Common myeloid progenitor, CD34-positive (primary cell): ENCODE results near the gene PRXL2C.

Experiments used
- CTCF ChIA-PET: fragments of 350-600 bp; sonication (Branson Sonifier 250); formaldehyde crosslinking; loops from one replicate; lab custom pipeline; 2021; ENCODE audit warnings: antibody characterized with exemption; lab: Charles Lee
- POLR2A ChIA-PET: fragments of 350-600 bp; sonication (Branson Sonifier 250); formaldehyde crosslinking; loops from one replicate; lab custom pipeline; 2021; ENCODE audit warnings: antibody characterized with exemption; lab: Charles Lee
- DNase-seq, 3 donors: peaks; one replicate each; pipeline versions ENCODE4 v3.0.0 to v3.0.0-alpha.2; 2013
- H3K27ac ChIP-seq, 2 experiments: 1 replicate in 1 of 2; 2 replicates in 1 of 2; pipeline ENCODE4 v1.7.0; 2013; ENCODE audit warnings: inconsistent platforms in 2 of 2, low read length in 2 of 2, mild to moderate bottlenecking in 2 of 2, low read depth in 1 of 2, moderate library complexity in 1 of 2; ENCODE audit not compliant: severe bottlenecking in 2 of 2, insufficient read depth in 1 of 2, poor library complexity in 1 of 2
- H3K27me3 ChIP-seq, 5 experiments: replicated peaks in 2 of 5; 1 replicate in 3 of 5; 2 replicates in 2 of 5; pipeline versions ENCODE4 v1.6.1 to v1.7.0; 2013; ENCODE audit warnings: low read length in 4 of 5, mild to moderate bottlenecking in 2 of 5, moderate library complexity in 2 of 5, inconsistent platforms in 1 of 5; ENCODE audit not compliant: insufficient read depth in 5 of 5, control insufficient read depth in 4 of 5
- H3K36me3 ChIP-seq, 4 experiments: 1 replicate in 2 of 4; 2 replicates in 2 of 4; pipeline versions ENCODE4 v1.6.1 to v1.7.0; 2013; ENCODE audit warnings: low read length in 3 of 4, control low read depth in 1 of 4, mild to moderate bottlenecking in 1 of 4; ENCODE audit not compliant: control insufficient read depth in 4 of 4, insufficient read depth in 4 of 4
- H3K4me1 ChIP-seq, 4 experiments: 1 replicate in 3 of 4; 2 replicates in 1 of 4; pipeline versions ENCODE4 v1.6.1 to v1.7.1; 2013; ENCODE audit warnings: low read length in 3 of 4, mild to moderate bottlenecking in 3 of 4, control low read depth in 1 of 4, inconsistent platforms in 1 of 4, moderate library complexity in 1 of 4; ENCODE audit not compliant: control insufficient read depth in 4 of 4, insufficient read depth in 4 of 4; ENCODE audit errors: control extremely low read depth in 1 of 4
- H3K4me3 ChIP-seq, 7 experiments: 1 replicate in 4 of 7; 2 replicates in 3 of 7; pipeline versions ENCODE4 v1.5.1 to v1.7.0; 2013; ENCODE audit warnings: mild to moderate bottlenecking in 7 of 7, low read length in 6 of 7, moderate library complexity in 6 of 7, inconsistent platforms in 2 of 7, low read depth in 2 of 7, control low read depth in 1 of 7; ENCODE audit not compliant: insufficient read depth in 4 of 7, control insufficient read depth in 1 of 7; ENCODE audit errors: extremely low read depth in 1 of 7
- H3K9me3 ChIP-seq, 5 experiments: 1 replicate in 4 of 5; 2 replicates in 1 of 5; pipeline versions ENCODE4 v1.6.1 to v1.7.1; 2013; ENCODE audit warnings: low read length in 4 of 5, mild to moderate bottlenecking in 2 of 5, inconsistent platforms in 1 of 5, low read depth in 1 of 5, moderate library complexity in 1 of 5; ENCODE audit not compliant: control insufficient read depth in 4 of 5, insufficient read depth in 2 of 5; ENCODE audit errors: control extremely low read depth in 1 of 5
- WGBS: methylation state at CpG from one replicate; pipeline ENCODE4 v1.1.5; 2013; ENCODE audit not compliant: insufficient coverage; 5-methylcytosine and 5-hydroxymethylcytosine counted together

Gene PRXL2C

DNA sequence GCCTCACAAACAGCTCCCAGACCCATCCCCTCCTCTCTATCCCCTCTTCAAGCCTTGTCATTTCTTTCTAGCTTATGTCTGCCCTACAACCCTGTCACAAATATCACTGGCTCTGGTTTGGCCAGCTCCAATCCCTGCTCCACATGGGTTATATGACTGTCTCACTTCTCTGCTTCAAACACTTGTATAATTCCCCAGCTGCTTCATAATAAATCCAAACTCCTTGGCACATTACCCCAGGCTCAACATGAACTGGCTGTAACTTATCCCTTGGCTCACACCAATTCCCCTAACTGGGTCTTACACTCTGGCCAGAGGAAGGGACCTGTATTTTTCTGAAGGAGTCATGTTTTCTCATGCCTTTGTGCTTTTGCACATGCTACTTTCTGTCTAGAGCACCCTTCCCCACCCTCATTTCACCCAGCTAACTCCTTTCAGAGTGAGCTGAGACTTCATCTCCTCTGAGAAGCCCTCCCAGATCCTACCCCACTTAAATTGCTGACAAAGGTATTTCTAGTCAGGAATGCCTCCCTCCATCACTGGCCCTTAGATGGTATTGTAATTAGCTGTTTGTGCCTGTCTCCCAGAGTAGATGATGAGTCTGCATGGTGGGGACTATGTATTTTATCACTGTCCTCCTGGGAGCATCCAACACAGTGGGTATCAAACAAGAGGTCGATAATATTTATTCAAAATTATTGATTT lies 5.3 kb downstream of the PRXL2C start:
- H3K36me3 ChIP-seq: peaks cover 2 to 36% (median 15%) of the 10 kb centered on the region in 4 experiments
- H3K9me3 ChIP-seq: no peaks in the 10 kb centered on the region
- ChIA-PET POLR2A (no interaction called here), CTCF (interaction anchor here (0.7 to 1.5 kb wide), 4 partner anchors 161 to 322 kb away, joined by 3 to 4 read pairs (median 4); no protein-coding TSS in a partner anchor)
- WGBS: no CpG with 5 or more reads among the region's 1 CpG
- H3K4me3 ChIP-seq: no peak overlapping the region
- H3K27ac ChIP-seq: no peak overlapping the region
- H3K4me1 ChIP-seq: peaks cover 3 to 18% (median 16%) of the 10 kb centered on the region in 4 experiments
- H3K27me3 ChIP-seq: no peaks in the 10 kb centered on the region
- DNase-seq: no peak

DNA sequence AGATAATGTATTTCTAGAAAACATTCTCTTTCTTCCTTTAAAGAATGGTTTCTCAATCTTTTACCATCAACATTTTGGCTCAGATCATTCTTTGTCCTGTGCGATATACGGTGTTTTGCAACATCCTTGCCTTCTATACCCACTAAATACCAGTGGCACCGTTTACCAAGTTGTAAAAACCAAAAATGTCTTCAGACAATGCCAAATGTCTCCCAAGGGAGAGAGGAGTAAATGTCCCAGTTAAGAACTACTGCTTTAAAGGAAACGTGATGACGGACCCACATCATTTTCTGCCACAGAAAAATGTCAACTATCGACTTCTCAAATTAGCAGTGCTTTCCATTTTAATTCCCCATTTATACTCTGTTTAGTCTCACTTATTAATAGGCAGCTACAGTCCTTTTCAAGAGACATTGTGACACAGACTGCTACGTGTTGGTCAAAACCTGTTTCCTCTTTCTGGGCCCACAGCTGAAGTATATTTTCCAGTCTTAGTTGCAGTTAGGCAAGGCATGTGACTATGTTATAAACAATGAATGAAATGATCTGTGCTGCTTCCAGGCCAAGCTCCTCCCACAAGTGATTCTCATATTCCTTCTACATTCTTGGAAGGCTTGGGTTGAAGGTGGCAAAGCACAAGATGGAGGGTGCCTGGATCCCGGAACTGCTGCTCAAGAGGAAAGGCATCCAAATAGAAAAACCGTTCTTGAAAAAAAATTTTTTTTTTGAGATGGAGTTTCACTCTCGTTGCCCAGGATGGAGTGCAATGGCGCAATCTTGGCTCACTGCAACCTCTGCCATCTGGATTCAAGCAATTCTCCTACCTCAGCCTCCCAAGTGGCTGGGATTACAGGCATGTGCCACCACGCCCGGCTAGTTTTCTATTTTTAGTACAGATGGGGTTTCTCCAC lies 8.8 kb downstream of the PRXL2C start:
- peak overlapping the region in 1 of 2 experiments; percentile 50 for H3K27ac ChIP-seq
- H3K36me3 ChIP-seq: peaks cover 5 to 52% (median 22%) of the 10 kb centered on the region in 4 experiments
- CTCF ChIA-PET: no interaction called here
- no peaks in the 10 kb centered on the region for H3K9me3 ChIP-seq
- peaks cover 0 to 10% (median 7%) of the 10 kb centered on the region in 4 experiments for H3K4me1 ChIP-seq
- DNase-seq: peak; percentile 33 to 88 (median 80)
- H3K4me3 ChIP-seq: peak overlapping the region in 1 of 7 experiments; percentile 42
- WGBS: 55% methylated on average over 10 of the region's 13 CpGs
- POLR2A ChIA-PET: no interaction called here
- H3K27me3 ChIP-seq: no peaks in the 10 kb centered on the region

DNA sequence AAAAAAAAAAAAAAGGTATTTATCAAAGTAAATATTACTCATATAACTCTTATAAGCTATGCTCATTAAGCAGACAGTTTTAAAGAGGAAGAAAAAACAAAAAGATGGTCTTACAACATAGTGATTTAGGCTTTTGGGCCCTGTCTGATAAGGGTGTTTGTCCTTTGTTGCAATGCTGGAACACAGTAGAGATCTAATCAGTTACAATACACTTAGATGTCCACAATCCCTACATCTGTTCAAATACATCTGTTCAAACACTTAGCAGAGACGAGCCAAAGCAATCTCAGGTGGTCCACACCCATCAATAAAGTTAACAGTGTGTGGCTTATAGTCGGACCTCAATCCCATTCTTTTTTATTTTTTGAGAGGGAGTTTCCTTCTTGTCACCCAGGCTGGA lies 11.0 kb downstream of the PRXL2C start:
- no peak overlapping the region for H3K4me3 ChIP-seq
- no peak overlapping the region for H3K27ac ChIP-seq
- no peak for DNase-seq
- CTCF ChIA-PET: interaction anchor here (0.8 kb wide), 1 partner anchor 327 kb away, joined by 3 read pairs; no protein-coding TSS in a partner anchor
- H3K4me1 ChIP-seq: peaks cover 0 to 10% (median 7%) of the 10 kb centered on the region in 4 experiments
- H3K36me3 ChIP-seq: peaks cover 2 to 38% (median 12%) of the 10 kb centered on the region in 4 experiments
- H3K27me3 ChIP-seq: no peaks in the 10 kb centered on the region
- no peaks in the 10 kb centered on the region for H3K9me3 ChIP-seq
- POLR2A ChIA-PET: interaction anchor here (0.6 kb wide), 1 partner anchor 1475 kb away, joined by 6 read pairs; no protein-coding TSS in a partner anchor
- WGBS: no CpG with 5 or more reads among the region's 2 CpGs

DNA sequence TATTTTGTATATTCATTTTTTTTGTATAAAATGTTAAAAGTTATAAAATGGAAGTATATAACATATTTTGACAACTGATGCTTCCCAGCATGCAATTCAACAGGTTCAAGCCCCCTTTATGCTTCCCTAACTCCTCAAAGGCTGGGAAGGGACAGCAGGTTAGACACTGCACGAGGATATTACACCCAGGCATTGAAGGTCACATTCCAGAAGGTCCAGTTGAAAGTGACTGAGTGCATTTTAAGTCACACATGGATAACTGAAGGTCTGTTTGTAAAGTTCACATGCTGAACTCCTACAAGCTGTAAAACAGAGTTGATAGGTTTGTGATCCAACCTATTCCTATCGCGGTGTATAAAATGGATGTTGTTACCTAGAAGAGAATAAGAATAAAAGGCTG lies 13.6 kb downstream of the PRXL2C start:
- 100% methylated on average over 1 of the region's 3 CpGs for WGBS
- H3K36me3 ChIP-seq: peaks cover 2 to 29% (median 10%) of the 10 kb centered on the region in 4 experiments
- POLR2A ChIA-PET: no interaction called here
- H3K4me1 ChIP-seq: peaks cover 0 to 9% (median 6%) of the 10 kb centered on the region in 4 experiments
- no peak for DNase-seq
- no peaks in the 10 kb centered on the region for H3K9me3 ChIP-seq
- H3K4me3 ChIP-seq: no peak overlapping the region
- no peaks in the 10 kb centered on the region for H3K27me3 ChIP-seq
- CTCF ChIA-PET: no interaction called here
- no peak overlapping the region for H3K27ac ChIP-seq

DNA sequence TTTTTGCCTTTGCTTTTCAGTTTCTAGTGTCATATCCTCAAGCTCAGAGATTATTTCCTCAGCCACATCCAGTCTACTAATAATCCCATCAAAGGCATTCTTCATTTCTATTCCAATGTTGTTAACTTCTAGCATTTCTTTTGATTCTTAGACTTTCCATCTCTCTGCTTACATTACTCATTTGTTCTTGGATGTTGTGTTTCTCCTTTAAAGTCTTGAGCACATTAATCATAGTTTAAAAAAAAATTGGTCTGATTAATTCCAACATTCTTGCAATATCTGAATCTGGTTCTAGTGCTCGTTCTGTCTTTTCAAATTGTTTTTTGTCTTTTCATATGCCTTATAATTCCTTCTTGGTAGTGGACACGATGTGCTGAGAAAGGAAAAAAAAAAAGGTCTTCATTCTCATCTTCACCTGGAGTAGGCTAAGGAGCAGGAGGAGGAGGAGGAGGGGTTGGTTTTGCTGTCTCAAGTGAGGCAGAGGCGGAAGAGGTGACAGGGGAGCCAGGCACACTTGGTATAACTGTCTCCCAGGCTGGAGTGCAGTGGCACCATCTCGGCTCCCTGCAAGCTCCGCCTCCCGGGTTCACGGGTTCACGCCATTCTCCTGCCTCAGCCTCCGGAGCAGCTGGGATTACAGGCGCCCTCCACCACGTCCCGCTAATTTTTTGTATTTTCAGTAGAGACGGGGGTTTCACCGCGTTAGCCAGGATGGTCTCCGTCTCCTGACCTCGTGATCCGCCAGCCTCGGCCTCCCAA lies 16.3 kb downstream of the PRXL2C start:
- Histone ChIP-seq H3K27me3 (no peaks in the 10 kb centered on the region), H3K4me1 (no peaks in the 10 kb centered on the region), H3K4me3 (no peak overlapping the region), H3K27ac (no peak overlapping the region), H3K9me3 (no peaks in the 10 kb centered on the region), H3K36me3 (peaks cover 2 to 21% (median 7%) of the 10 kb centered on the region in 4 experiments)
- DNase-seq: no peak
- 98% methylated on average over 17 of the region's 19 CpGs for WGBS
- ChIA-PET CTCF (no interaction called here), POLR2A (no interaction called here)

DNA sequence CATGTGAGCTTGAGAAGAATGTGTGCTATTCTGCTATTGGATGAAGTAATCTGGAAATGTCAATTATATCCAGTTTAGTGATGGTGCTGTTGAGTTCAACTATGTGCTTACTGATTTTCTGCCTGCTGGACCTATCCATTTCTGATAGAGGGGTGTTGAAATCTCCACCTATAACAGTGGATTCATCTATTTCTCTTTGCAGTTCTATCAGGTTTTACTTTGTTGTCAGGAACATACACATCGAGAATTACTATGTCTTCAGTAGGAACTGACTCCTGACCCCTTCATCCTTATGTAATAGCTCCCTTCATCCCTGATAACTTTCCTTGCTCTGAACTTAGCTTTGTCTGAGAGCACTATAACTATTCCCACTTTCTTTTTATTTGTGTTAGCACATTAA lies 18.7 kb downstream of the PRXL2C start:
- Histone ChIP-seq H3K27ac (no peak overlapping the region), H3K27me3 (no peaks in the 10 kb centered on the region), H3K4me3 (no peak overlapping the region), H3K9me3 (no peaks in the 10 kb centered on the region), H3K36me3 (peaks cover 0 to 6% (median under 1%) of the 10 kb centered on the region in 4 experiments), H3K4me1 (no peaks in the 10 kb centered on the region)
- WGBS: 100% methylated on average over 1 of the region's 1 CpG
- no peak for DNase-seq
- POLR2A ChIA-PET: no interaction called here
- CTCF ChIA-PET: no interaction called here
